Measurements from ENCODE around the gene IDUA.
"Not testable (repeated sequence)": the region's sequence is repeated elsewhere in the genome, so short reads cannot be mapped to it uniquely, and the experiment has no call there.

IDUA gene

GRCh38 chr4:1047976-1048772, 61.3 kb downstream of the IDUA start:
- Histone ChIP-seq H3K27ac (no peak overlapping the region), H3K4me3 (no peak overlapping the region)

GRCh38 chr4:1048773-1049590, 62.1 kb downstream of the IDUA start:
- Histone ChIP-seq H3K27ac (no peak overlapping the region), H3K4me3 (no peak overlapping the region)

- H3K27ac ChIP-seq: no peak overlapping the region
Observed at GRCh38 chr4:1049591-1049905, 62.7 kb downstream of the IDUA start.

GRCh38 chr4:1050486-1051213, 63.8 kb downstream of the IDUA start:
- Histone ChIP-seq H3K27ac (no peak overlapping the region), H3K4me3 (no peak overlapping the region)

More at GRCh38 chr4:1049591-1049905, 62.7 kb downstream of the IDUA start:
- no peak overlapping the region for H3K4me3 ChIP-seq

GRCh38 chr4:1051472-1051871, 64.6 kb downstream of the IDUA start:
- H3K27ac ChIP-seq: no peak overlapping the region

GRCh38 chr4:1052231-1052671, 65.4 kb downstream of the IDUA start:
- Histone ChIP-seq H3K4me3 (no peak overlapping the region), H3K27ac (no peak overlapping the region)

More at GRCh38 chr4:1051472-1051871, 64.6 kb downstream of the IDUA start:
- no peak overlapping the region for H3K4me3 ChIP-seq

- Histone ChIP-seq H3K27ac (peak overlapping the region in 2 of 21 experiments; percentile 14 to 31), H3K4me3 (peak overlapping the region in 1 of 7 experiments; percentile 2)
Observed at GRCh38 chr4:1053080-1053661, 66.3 kb downstream of the IDUA start.

- H3K4me3 ChIP-seq: not testable (repeated sequence)
- peak overlapping the region in 1 of 21 experiments; percentile 14 for H3K27ac ChIP-seq
Observed at GRCh38 chr4:1053891-1054290, 67.0 kb downstream of the IDUA start.
